Tongue (tissue), 3 donors: ENCODE data around the gene CAPN3. TPM values are rescaled to one million over a fixed set of nuclear protein-coding genes. Genes with fewer than 3 reads are reported as not detected.

Experiments
- DNase-seq: peaks from one replicate; pipeline ENCODE4 v3.0.0-alpha.2; 2015
- small RNA-seq: library from RNA; depleted of rRNA; stranded (forward); fragments of <200 nt; gene quantifications from one replicate; pipeline ENCODE3, GENCODE V24; 2014; ENCODE audit warnings: low replicate concordance
- total RNA-seq: library from RNA; depleted of rRNA; stranded (reverse); fragments of >200 nt; gene quantifications from one replicate; pipeline ENCODE4 v1.2.3, GENCODE V29; 2014

The CAPN3 gene
- total RNA-seq, 1 donor from 2014 or later, result 336 TPM

DNA sequence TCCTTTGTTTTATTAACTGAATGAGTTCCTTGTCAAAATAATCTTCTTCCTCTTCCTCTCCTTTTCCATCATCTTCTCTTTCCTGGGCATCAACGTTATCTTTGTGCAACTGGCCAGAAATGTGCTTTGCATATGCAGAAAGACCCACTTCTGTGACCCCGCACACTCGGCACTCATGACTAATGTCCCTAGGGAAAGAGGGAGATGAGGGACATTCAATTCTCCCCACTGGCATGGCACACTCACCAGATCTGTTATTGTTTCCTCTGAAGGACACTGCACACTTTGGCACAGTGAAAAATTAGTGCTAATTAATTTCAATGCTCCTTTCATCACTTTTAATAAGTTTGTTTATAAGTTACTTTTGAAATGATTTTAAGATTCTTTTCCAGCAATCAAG is 97.7 kb downstream of the CAPN3 start:
- peak; percentile 61 for DNase-seq

DNA sequence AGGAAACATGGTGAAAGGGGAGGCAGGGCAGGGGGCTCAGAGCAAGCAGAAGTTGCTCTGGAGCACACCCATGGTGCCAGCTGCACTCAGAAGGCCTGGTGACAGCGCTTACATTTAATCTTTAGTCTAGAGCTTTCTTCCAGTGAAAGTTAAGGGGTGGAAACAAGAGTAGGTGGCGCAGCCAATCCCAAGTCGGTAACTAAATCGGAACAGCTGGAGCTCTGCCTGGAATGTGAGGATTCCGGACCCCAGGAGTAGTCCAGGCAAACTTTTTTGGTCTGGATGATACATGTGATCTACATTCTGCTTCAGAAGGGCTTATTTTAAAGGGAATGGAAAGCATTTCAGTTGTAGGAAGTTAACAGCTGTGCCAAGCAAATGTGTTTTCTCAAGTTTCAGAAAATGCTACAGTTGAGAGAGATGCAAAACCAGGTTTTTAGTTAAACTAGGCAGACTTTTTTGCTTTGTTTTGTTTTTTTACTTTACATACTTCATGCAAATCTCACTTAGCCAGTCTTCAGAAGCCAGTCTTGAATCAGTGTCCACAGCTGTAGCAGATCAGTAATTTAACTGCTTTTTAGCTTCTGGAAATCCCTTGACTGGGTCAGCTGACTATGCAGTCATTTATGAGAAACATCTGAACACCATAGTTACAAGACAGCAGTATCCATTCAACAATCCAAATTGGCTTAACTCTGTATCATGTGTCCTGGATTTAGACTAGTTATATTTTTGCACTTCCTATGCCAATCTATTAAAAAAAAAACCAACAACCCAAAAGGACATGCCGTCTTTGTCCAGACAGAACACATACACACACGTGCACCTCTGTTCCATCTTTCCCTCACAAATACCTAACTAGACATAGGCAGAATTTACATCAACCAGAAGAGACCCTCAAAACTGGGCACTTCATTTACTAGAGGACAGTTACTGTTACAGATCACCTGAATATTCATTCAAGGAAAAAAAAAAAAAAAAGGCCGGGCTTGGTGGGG is 98.4 kb downstream of the CAPN3 start:
- DNase-seq, result peak; percentile 99

DNA sequence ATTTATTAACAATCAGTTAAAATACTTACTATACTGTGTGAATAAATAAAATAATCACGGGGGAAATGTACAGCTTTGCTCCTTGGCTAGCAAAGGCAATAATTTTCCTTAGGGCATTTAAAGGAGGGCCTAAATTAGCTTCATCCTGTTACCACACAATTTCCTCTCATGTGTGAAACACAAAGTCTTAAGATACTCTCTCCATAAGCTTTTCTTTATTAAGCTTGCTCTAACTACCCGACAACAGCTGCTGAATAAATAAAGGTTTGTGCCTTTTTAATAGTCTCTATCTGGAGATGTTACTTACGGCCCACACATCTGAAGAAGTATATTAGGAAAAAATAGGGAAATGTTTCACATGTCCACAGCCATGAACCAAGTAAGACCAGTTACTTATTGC is 102.0 kb downstream of the CAPN3 start:
- no peak for DNase-seq

Small RNA genes within 50 kb of the gene (small RNA-seq; reads per million reads assigned to genes)
- gene RNU6-188P, result not detected

Other genes starting within 250 kb of the CAPN3 start
- gene PLA2G4F, start 202.9 kb upstream of the CAPN3 start, total RNA-seq, result 1.5 TPM
- gene VPS39, start 151.2 kb upstream of the CAPN3 start, total RNA-seq, result 36.1 TPM
- gene GANC, start 86.3 kb upstream of the CAPN3 start, total RNA-seq, result 23.8 TPM
- 79.1 TPM for gene TMEM87A, start 86.1 kb upstream of the CAPN3 start, total RNA-seq
- gene ZNF106, start 131.6 kb downstream of the CAPN3 start, total RNA-seq, result 328 TPM
- gene SNAP23, start 136.1 kb downstream of the CAPN3 start, total RNA-seq, result 69.4 TPM
- gene LRRC57, start 189.3 kb downstream of the CAPN3 start, total RNA-seq, result 29.1 TPM
- 46.2 TPM for gene HAUS2, start 189.3 kb downstream of the CAPN3 start, total RNA-seq
- 31.1 TPM for gene STARD9, start 216.1 kb downstream of the CAPN3 start, total RNA-seq